HCT116 (cell line): ENCODE results near the gene PLD5. TPM values are rescaled to one million over a fixed set of nuclear protein-coding genes. Genes with fewer than 3 reads are reported as not detected.
"Not testable (repeated sequence)": the region's sequence is repeated elsewhere in the genome, so short reads cannot be mapped to it uniquely, and the experiment has no call there.

ENCODE experiments used
- ATAC-seq: fragments of 200-7000 bp; cut with Tn5 transposase; 2 replicates; pipeline ENCODE4 v1.9.1; 2020; ENCODE audit warnings: mild to moderate bottlenecking, moderate library complexity
- BruUV-seq: library from RNA; stranded (reverse); fragments of 400-500 nt; replicated peaks from 2 replicates; lab custom pipeline; 2021; lab: Mats Ljungman, UMichigan
- CTCF ChIA-PET: fragments of 300-600 bp; sonication (Branson Sonifier 250); formaldehyde crosslinking; loops from one replicate; lab custom pipeline; 2021; ENCODE audit warnings: antibody characterized with exemption; lab: Charles Lee
- POLR2A ChIA-PET: fragments of 300-600, 350-600 bp; sonication (Branson Sonifier 250); formaldehyde crosslinking; loops from one replicate; lab custom pipeline; 2021; ENCODE audit warnings: antibody characterized with exemption; lab: Charles Lee
- RAD21 ChIA-PET, 2 experiments: fragments of 300-600 bp; sonication (Branson Sonifier 250); formaldehyde crosslinking; loops; one replicate each; lab custom pipeline; 2023; ENCODE audit warnings: low total read pairs in 2 of 2; ENCODE audit not compliant: uncharacterized antibody in 2 of 2, unreplicated experiment in 2 of 2, low non-redundant PET in 1 of 2; lab: Charles Lee
- DNase-seq: peaks from one replicate; pipeline ENCODE4 v3.0.0-alpha.2; 2010; ENCODE audit warnings: low read depth, low spot score
- H2AFZ ChIP-seq: fragments of 200-600 bp; shearing (Covaris generic), sonication (generic); 2 replicates; pipeline ENCODE4 v1.6.1; 2017; ENCODE audit warnings: low read depth, mixed run types, mixed read lengths, antibody characterized with exemption, low read length; ENCODE audit not compliant: poor library complexity, severe bottlenecking
- H3K27ac ChIP-seq: 2 replicates; pipeline ENCODE4 v1.5.1; 2012; ENCODE audit warnings: low read depth, low read length
- H3K27me3 ChIP-seq: fragments of 200-600 bp; sonication (generic); 2 replicates; pipeline ENCODE4 v1.6.1; 2016; ENCODE audit warnings: mixed run types, low read length, mixed read lengths; ENCODE audit not compliant: insufficient read depth
- H3K36me3 ChIP-seq, 2 experiments: fragments of 200-500 bp in 1 of 2; fragments of 200-600 bp in 1 of 2; sonication (Bioruptor generic) in 1 of 2; sonication (generic) in 1 of 2; 2 replicates each; pipeline versions ENCODE4 v1.5.1 to v1.6.1; 2014 to 2016; ENCODE audit warnings: low read length in 2 of 2, inconsistent platforms in 1 of 2, mixed read lengths in 1 of 2, mixed run types in 1 of 2; ENCODE audit not compliant: insufficient read depth in 2 of 2, control insufficient read depth in 1 of 2
- H3K4me1 ChIP-seq, 2 experiments: fragments of 200-600 bp in 1 of 2; sonication (generic) in 1 of 2; 2 replicates each; pipeline versions ENCODE4 v1.5.1 to v1.6.1; 2012 to 2017; ENCODE audit warnings: low read length in 2 of 2, inconsistent platforms in 1 of 2, mild to moderate bottlenecking in 1 of 2, mixed read lengths in 1 of 2, mixed run types in 1 of 2, moderate library complexity in 1 of 2; ENCODE audit not compliant: insufficient read depth in 2 of 2, control insufficient read depth in 1 of 2
- H3K4me2 ChIP-seq: fragments of 200-600 bp; sonication (generic); 2 replicates; pipeline ENCODE4 v1.6.1; 2017; ENCODE audit warnings: mixed run types, low read length, mixed read lengths
- H3K4me3 ChIP-seq, 2 experiments: fragments of 200-600 bp in 1 of 2; sonication (generic) in 1 of 2; replicated peaks in 1 of 2; 2 replicates each; pipeline ENCODE4 v1.5.1; 2011 to 2016; ENCODE audit warnings: low read length in 2 of 2, control low read depth in 1 of 2, low read depth in 1 of 2, mild to moderate bottlenecking in 1 of 2, mixed read lengths in 1 of 2, mixed run types in 1 of 2
- H3K79me2 ChIP-seq: fragments of 200-600 bp; sonication (generic); 2 replicates; pipeline ENCODE4 v1.6.1; 2017; ENCODE audit warnings: mild to moderate bottlenecking, mixed run types, low read length, moderate library complexity, mixed read lengths; ENCODE audit not compliant: insufficient read depth
- H3K9ac ChIP-seq: fragments of 200-600 bp; sonication (generic); 2 replicates; pipeline ENCODE4 v1.6.1; 2016; ENCODE audit warnings: low read length, mixed read lengths
- H3K9me2 ChIP-seq: fragments of 200-600 bp; sonication (generic), shearing (Covaris generic); 2 replicates; pipeline ENCODE4 v1.6.1; 2017; ENCODE audit warnings: mixed run types, mild to moderate bottlenecking, moderate library complexity; ENCODE audit not compliant: insufficient read depth
- H3K9me3 ChIP-seq, 2 experiments: fragments of 200-500 bp in 1 of 2; fragments of 200-600 bp in 1 of 2; sonication (Bioruptor generic) in 1 of 2; sonication (generic) in 1 of 2; 2 replicates each; pipeline ENCODE4 v1.6.1; 2014 to 2017; ENCODE audit warnings: low read length in 2 of 2, mixed read lengths in 2 of 2, inconsistent platforms in 1 of 2, low read depth in 1 of 2, mild to moderate bottlenecking in 1 of 2, mixed run types in 1 of 2, moderate library complexity in 1 of 2; ENCODE audit not compliant: control insufficient read depth in 1 of 2, insufficient read depth in 1 of 2
- H4K20me1 ChIP-seq: fragments of 200-600 bp; sonication (generic), shearing (Covaris generic); 2 replicates; pipeline ENCODE4 v1.6.1; 2017; ENCODE audit warnings: mixed run types, mild to moderate bottlenecking, moderate library complexity; ENCODE audit not compliant: insufficient read depth
- ELF1 ChIP-seq: IDR thresholded peaks from 2 replicates; pipeline ENCODE4 v1.6.1; 2012; ENCODE audit warnings: low read depth, borderline replicate concordance
- JUND ChIP-seq: IDR thresholded peaks from 2 replicates; pipeline ENCODE4 v1.6.1; 2012
- POLR2AphosphoS5 ChIP-seq: IDR thresholded peaks from 2 replicates; pipeline ENCODE4 v1.6.1; 2011; ENCODE audit warnings: mild to moderate bottlenecking, low read depth, low read length, moderate library complexity
- SP1 ChIP-seq: IDR thresholded peaks from 2 replicates; pipeline ENCODE4 v1.6.1; 2012; ENCODE audit warnings: low read depth
- intact Hi-C: fragments of 100-400 bp; cut with micrococcal nuclease; formaldehyde crosslinking; loops from 2 replicates; pipeline ENCODE4 v1.10.0; 2022
- total RNA-seq: library from RNA; stranded (reverse); gene quantifications from one replicate; pipeline ENCODE4 v1.2.1, GENCODE V29; 2021; ENCODE audit not compliant: unreplicated experiment
- TF ChIP-seq, protein P1 (sequence below): IDR thresholded peaks from 2 replicates; pipeline ENCODE4 v1.6.1; 2012
- TF ChIP-seq, protein P2 (sequence below): IDR thresholded peaks from 2 replicates; pipeline ENCODE4 v1.6.1; 2012

PLD5 gene
- total RNA-seq, 1 experiment from 2014 or later: not detected

DNA sequence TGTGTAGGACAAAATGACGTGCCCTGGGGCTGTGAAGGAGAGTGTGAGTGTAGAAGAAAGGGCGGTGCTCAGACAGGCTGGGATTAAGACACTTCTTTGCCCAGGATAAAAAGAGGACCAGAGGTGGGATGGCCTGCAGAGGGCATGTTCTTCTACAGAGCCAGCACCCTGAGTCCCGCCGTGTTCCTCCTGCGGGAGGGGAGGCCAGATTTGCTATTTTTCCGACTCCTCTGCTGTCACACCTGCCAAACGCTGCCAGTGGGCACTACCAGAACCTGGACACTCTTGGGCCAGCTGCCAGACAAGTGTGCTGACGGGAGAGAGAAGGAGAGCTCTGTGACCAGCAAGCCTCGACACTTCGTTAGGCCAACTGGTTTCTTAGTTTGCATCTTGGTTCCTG, 206.4 kb downstream of the PLD5 start:
- BruUV-seq: no TSS peak
- CTCF ChIA-PET: no interaction called here
- no peak overlapping the region for H3K27ac ChIP-seq

DNA sequence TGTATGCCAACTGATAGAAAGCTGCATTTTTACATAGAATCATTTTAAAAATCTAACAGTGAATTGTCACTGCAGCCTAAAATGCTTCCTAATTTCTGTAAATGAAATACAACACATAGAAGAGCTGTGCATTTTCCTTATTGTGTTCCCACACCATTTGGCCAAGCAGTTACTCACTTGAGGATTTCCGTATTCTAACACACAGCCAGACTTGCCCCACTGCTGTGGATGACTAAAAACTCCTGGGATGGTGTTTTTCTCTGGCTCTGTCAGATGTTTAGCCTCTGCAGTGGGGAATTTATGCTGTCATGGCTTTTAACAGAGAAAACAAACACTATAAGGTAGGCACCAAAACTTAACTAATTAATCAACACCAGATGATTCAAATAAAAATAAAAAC, 209.6 kb downstream of the PLD5 start:
- RAD21 ChIA-PET, H3K79me2 ChIP-seq, POLR2A ChIA-PET: not testable (repeated sequence)

More for the DNA sequence above, 206.4 kb downstream of the PLD5 start:
- H3K9me3 ChIP-seq: no peaks in the 10 kb centered on the region
- ATAC-seq (no peak), DNase-seq (no peak)
- H3K79me2 ChIP-seq: no peaks in the 10 kb centered on the region
- H3K9ac ChIP-seq: no peak overlapping the region
- POLR2A ChIA-PET: no interaction called here
- intact Hi-C loops: no loop called here
- H3K4me1 ChIP-seq: no peaks in the 10 kb centered on the region
- RAD21 ChIA-PET: no interaction called here
- no peak overlapping the region for H3K4me3 ChIP-seq
- no peaks in the 10 kb centered on the region for H3K9me2 ChIP-seq
- H3K36me3 ChIP-seq: no peaks in the 10 kb centered on the region
- no peaks in the 10 kb centered on the region for H4K20me1 ChIP-seq
- H3K4me2 ChIP-seq: no peak overlapping the region
- TF ChIP-seq SP1 (no peak), POLR2AphosphoS5 (no peak), JUND (no peak), ELF1 (no peak)
- TF ChIP-seq, protein P1, sequence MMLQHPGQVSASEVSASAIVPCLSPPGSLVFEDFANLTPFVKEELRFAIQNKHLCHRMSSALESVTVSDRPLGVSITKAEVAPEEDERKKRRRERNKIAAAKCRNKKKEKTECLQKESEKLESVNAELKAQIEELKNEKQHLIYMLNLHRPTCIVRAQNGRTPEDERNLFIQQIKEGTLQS: no peak
- TF ChIP-seq, protein P2, sequence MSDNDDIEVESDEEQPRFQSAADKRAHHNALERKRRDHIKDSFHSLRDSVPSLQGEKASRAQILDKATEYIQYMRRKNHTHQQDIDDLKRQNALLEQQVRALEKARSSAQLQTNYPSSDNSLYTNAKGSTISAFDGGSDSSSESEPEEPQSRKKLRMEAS: no peak
- no peaks in the 10 kb centered on the region for H3K27me3 ChIP-seq
- no peak overlapping the region for H2AFZ ChIP-seq

DNA sequence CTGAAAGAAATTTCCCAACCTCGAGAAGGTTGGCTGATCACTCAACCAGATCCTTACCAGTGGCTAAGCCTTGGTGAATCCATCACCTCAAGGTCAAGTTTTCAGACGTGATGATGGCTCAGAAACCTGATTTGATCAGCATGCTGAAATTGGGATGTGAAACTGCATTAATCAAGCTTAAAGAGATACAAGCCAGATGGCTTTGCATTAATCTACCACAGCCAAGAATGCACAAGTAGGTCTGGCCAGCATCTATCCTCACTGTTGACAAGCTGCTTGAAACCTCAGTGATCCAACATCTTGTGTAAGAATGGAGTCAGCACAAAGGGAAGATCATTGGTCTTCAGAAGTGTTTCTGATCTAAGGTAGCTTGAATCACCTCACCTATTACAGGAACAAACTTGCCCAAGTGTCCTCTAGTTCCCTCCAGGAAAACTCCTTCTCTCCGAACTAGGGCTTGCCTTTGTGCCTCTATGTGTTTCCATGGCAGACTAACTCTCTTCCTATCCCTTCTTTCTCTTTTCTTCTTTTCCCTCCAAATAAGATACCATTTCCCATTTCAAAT, 210.3 kb downstream of the PLD5 start:
- H3K4me1 ChIP-seq, H3K9me3 ChIP-seq, POLR2A ChIA-PET, H4K20me1 ChIP-seq, H2AFZ ChIP-seq, CTCF ChIA-PET, BruUV-seq, RAD21 ChIA-PET, H3K4me2 ChIP-seq, H3K9me2 ChIP-seq, intact Hi-C loops, H3K4me3 ChIP-seq, H3K27ac ChIP-seq, H3K79me2 ChIP-seq, DNase-seq, H3K36me3 ChIP-seq, H3K9ac ChIP-seq, ATAC-seq, H3K27me3 ChIP-seq: not testable (repeated sequence)

More for the DNA sequence above, 209.6 kb downstream of the PLD5 start:
- H3K27me3 ChIP-seq, H3K9me2 ChIP-seq, H3K4me1 ChIP-seq, CTCF ChIA-PET, H3K4me2 ChIP-seq, H4K20me1 ChIP-seq, H3K9ac ChIP-seq, ATAC-seq, intact Hi-C loops, H3K27ac ChIP-seq, DNase-seq, H3K36me3 ChIP-seq, BruUV-seq, H2AFZ ChIP-seq, H3K4me3 ChIP-seq, H3K9me3 ChIP-seq: not testable (repeated sequence)

DNA sequence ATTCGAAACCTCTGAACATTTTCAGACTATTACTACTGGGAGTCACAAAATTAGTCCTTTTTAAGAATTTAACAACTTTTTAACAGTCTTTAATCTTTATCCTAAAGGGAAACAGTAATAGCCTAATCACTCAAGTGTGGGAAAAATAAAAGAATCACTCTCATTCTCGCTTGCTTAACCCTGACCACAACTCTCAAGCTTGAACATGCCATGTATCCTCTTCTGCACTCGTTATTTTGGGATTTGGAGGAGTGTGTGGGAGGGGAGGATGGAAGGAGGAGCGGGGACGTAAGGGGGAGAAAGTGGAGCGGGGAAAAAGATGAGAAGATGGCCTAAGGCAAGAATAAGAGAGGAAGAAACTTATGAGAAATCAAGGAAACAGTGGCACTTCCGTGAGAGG, 215.8 kb downstream of the PLD5 start:
- H4K20me1 ChIP-seq, H3K9ac ChIP-seq, intact Hi-C loops, H3K4me1 ChIP-seq, H3K79me2 ChIP-seq, H3K27ac ChIP-seq, H3K9me3 ChIP-seq, H3K36me3 ChIP-seq, BruUV-seq, H3K4me3 ChIP-seq, DNase-seq, CTCF ChIA-PET, POLR2A ChIA-PET, RAD21 ChIA-PET, H3K9me2 ChIP-seq, ATAC-seq, H3K27me3 ChIP-seq, H2AFZ ChIP-seq, H3K4me2 ChIP-seq: not testable (repeated sequence)
